HG03565 (cell line): Measurements from ENCODE around the gene NR2F1-AS1.
A peak's percentile ranks its signal among the peaks of the same experiment; 100 is the strongest.

Experiments
- ATAC-seq: cut with Tn5 transposase; IDR thresholded peaks from one replicate; pipeline ENCODE4 v1.9.1; 2021; ENCODE audit warnings: mild to moderate bottlenecking, moderate library complexity; ENCODE audit not compliant: unreplicated experiment

NR2F1-AS1 gene

DNA sequence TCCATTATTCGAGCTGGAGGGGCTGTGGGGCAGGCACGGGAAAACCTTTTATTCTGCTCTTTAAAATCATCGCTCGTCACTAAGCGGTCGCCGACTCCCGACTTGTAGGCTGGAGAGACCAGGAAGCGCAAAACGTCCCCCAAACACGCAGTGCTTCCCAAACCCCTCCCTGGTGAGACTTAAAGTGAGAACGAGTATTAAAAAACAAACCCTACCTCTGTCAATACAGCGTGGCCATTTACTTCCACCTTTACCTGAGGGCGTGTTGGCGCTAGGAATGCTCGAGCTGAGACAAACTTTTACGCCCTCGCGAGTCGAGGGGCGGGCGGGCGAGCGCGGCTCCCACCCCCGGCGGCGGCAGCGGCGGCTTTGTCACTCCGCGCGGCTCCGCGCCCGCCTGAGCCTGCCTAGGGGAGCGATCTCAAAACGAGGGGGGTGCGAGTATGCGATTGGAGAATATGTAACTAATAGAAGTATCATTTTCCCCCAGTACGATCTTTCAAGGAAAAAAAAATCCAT lies at the start of gene NR2F1-AS1:
NR2F1-AS1 (minus strand) TSS at position 293 of the 519 bp plus-strand sequence.
- ATAC-seq = peak; percentile 13

DNA sequence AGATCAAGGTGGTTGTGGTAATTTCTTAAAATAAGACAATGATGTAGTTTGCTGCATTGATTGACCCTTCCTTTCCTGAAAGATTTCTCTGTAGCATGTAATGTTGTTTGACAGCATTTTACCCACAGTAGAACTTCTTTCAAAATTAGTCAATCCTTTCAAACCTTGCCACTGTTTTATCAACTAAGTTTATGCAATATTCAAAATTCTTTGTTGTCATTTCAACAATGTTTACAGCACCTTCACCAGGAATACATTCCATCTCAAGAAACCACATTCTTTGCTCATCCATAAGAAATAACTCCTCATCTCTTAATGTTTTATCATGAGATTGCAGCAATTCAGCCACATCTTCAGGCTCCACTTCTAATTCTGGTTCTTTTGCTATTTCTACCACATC lies 45.8 kb upstream of the NR2F1-AS1 start:
- ATAC-seq = no peak

DNA sequence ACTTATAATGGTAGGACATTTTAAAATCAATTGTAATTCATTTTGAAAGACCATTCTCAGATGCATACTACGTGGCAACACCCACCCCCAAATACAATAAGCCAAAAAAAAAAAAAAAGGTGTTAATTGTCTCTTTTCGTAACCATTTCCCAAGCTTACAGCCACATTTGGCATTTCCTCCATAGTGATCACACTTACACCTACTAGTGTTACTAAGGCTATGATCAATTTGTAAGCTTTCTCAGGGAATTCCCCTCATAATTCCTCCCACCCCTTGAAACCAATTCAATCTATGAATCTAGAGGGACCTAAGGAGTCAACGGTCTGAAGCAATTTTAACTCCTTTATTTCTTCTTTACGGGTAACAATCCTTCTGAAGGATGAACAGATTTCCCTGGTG lies 42.1 kb upstream of the NR2F1-AS1 start:
- ATAC-seq = no peak

DNA sequence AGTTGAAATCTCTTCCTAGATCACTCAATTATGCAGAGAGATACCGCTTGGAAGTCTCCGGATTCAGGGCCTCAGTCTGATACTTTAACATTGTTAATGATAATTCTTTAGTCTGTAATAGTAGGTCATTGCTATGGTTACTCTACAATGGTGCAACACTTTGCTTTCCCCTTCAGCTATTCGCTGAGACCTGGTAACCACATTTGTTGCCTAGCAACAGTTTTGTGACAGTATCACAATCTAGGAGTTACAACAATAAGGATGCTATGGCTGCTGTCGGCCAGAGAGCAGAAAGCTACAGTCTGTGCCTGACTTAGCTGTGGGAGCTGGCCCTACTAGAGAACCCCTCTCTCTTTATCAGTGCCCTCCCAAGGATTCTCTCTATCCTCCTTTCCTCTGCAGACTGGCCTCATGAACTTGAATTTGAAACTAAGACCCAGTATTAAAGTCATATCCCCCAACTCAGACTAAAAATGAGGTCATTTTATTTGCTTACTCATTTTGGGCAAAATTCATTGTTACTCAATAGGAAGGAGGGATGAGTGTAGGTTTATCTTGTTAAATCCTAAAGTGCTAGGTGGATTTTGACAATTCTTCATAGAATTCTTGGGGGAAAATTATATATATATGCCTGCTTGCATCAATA lies 41.3 kb upstream of the NR2F1-AS1 start:
- peak; percentile 23 for ATAC-seq

DNA sequence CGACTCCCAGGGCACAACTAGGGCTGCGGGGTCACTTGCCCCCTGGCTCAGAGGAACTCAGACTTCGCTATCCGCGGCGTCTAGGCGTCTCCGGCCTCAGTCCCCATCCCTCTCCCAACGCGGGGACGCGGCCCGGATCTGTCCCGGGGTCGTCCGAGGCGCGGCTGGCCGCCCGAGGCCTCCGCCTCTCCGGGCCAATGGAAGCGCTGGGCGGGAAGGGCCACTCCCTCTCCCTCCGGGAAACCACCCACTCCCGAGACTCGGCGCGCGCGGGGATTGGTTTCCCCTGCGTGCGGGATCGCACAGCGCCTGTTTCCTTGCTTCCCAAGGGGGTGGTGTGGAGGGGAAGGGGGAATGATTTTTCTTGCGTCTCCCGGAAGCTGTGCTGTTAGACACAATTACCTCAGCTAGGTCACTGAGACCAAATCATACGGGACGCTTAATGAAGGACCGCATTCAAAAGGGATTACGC lies 40.3 kb upstream of the NR2F1-AS1 start:
- ATAC-seq = peak; percentile 8

DNA sequence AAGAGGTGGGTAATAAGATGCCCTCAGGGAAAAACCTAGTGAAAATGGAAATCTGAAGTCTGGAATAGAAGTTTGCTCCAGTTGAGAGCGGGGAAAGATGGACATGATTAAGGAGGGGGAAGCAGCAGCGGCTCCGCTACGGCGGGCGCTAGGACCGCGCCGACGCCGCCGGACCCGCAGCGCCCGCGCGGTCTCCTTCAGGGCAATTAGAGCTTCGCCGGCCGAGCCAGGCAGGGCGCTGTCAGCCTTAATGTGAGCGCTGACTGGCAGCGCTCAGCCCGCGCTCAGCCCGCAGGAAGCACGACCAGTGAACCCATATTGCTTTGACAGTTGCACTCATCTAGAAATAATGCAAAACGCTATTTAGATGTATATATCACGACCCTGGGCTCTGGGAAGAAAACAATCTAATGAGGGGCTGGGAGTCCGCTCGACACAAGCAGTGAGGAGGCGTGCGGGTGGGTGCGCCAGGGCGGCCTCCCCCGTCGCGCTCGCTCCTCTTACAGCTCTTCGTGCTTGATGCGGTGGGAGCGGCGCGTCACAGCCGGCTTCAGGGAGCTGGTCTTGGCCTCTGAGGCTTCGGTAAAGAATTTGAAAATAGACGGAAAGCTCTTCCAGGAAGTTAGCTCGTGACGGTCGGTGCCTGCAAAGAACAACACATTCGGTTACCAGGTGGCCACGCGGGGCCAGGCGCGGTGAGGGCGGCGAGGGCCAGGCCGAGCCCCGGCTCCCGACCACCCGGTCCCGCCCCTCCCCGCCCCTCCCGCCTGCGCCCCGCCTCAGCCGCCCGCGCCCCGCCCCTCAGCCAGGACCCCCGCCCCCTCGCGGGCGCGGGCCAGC lies 39.7 kb upstream of the NR2F1-AS1 start:
- ATAC-seq = peak; percentile 94

DNA sequence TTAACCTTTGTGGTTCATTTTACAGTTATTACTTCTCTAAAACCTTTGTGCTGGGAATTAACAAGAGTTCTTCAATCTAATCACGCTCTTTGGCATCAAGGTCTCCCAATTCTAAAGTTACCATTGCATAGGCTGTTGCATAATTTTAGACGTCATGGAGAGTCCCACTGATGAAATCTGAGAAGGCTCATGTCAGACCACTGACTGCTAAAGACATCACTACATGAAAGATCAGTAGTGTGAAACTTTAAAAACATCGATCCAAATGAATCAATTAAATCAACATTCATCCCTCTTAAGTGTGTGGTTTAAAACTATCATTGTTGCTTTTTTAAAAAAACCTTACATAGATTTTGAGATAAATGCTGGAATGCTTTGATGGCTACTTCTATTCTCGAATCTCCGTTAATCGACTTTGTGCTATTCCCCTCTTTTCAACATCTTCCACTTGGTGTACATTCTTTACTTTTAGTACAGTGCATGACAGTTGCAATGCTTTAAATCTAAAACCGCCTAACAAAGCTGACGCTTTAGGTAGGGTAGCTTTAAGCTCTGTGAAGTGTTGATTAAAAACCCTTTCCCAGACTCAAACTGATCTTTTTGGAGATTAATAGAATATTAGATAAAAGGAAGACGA lies 35.6 kb upstream of the NR2F1-AS1 start:
- no peak for ATAC-seq

DNA sequence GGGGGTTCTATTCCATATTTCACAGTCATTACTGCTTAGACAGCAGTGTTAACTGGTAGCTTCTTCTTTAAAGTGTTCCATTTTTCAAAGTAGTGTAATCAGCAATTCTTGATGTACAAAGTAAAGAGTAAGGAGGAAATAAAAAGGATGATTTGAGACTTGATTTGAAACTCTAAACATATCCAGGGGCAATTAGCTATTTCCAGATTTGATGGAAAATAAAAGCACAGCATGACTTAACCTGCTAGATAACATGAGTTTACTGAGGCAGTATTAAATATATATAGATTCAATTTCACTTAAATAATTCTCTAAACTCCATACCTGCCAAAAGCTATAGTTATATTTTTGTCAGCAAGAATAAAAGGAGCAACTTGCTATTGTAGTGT lies 31.8 kb upstream of the NR2F1-AS1 start:
- ATAC-seq = no peak

DNA sequence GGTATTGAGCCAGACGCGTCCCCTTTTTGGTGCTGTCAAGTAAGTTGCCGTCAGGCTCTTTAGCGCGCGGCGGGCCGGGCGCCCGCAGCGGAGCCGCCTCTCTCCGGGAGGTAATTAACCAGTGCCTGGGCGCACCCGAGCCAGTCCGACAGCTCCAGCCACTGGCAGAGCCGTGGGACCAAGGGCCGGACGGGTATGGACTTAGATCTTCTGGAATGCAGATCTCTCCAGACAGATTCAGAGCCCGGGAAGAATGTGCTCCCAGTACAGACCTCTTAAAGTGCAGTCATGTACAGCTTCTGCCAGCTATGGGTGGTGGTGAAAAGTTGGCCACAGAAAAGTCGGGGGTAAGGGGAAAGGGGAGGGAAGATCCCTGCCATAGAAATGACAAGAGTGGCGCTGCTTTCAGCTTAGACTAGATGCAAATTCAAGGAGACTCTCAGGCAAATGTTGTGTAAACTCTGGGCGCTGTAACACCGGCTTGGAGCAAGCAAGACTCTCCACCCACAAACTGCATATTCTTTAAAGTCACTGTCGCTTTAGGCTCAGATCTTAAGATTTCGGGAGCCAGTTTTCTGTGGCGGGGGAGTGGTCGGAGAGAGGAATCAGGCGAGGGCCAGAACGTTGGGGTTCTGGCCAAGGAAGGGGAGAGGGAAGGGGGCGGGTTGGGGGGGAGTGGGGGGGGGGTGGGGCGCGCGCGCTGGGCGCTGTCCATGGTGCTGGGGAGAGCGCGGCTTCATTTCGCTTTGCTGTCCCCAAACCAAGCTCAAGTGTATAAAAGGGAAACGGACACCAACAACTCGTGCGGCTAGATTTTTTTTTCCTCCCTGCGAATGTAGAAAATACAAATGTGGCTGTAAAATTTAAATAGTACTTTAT lies 31.2 kb upstream of the NR2F1-AS1 start:
- no peak for ATAC-seq

DNA sequence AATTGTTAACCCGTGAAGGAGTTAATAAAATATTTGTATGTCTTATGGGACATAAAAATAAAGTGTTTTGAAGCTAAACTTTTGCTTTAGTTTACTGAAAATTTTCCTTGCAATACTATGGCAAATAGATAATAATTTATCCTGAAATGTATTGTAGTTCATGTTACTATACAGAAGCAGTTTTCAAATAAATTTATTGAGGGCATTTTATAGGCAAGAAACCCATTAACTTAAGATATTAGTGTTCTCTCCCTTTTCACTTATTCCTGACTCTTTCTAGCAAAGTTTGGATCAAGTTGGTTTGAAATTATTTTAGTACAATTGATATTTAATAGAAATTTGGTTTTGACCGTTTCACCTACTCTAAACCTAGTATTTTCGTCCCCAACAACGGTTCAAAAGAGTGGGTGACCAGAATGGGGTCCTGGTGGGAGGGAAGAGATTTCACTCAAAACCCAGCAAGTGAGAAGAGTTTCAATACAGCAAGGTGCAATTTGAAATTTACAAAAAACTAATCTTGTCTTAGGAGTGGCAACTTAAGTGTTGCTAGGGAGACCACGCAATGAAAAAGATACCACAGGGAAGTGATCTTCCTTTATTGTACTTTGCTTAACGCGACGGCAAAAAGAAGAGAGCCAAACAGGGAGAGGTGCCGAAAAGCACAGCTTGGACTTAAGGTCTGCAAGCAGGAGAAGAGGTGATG lies 30.4 kb upstream of the NR2F1-AS1 start:
- no peak for ATAC-seq

DNA sequence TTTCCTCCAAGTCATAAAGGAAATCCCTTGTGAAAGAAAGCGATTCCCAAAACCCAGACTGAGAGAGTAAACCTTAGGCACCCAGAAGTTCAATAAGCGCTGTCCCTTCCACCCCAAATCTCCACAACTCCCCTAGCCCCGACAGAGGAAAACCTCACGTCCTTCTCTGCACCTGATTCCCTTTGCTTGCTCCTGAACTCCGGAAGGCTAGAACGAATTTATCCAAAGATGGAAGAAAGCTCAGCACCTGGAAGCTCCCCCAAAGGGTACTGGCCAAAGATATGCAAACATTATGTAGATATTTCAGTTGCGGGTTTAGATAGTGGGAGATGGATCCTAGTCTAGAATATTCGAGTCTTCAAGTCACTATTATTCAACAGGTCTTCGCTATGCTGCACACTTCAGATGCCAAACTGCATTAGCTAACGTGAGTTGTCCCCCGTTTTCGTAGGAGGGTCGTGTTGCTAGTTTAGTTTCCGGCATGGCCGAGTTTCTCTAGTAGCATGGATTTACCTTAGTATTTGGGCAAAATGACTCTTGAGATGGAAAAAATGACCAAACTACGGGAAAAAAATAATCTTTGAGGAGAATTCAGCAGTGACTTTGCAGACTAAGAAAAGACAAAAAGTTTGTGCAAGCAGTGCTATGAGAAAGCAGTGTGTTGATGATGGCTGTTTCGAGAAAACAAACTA lies 29.7 kb upstream of the NR2F1-AS1 start:
- ATAC-seq = no peak

DNA sequence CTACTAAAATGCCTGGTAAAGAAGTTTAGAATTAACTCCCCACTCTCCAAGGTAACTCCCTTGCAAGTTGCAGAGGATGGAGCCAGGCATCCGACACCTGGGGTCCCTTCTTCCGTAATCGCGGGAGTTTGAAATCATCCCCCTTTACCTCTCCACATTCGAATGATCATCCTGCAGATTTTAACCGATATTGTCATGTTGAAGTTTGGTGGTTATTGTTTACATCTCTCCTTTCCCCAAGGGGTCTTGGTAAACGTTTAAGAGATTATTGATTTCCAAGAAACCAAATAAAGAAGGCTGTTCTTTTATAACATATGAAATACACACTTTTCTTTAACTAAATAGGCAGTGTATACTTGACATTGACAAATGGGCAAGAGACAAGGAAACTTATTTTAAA lies 28.7 kb upstream of the NR2F1-AS1 start:
- ATAC-seq = no peak

DNA sequence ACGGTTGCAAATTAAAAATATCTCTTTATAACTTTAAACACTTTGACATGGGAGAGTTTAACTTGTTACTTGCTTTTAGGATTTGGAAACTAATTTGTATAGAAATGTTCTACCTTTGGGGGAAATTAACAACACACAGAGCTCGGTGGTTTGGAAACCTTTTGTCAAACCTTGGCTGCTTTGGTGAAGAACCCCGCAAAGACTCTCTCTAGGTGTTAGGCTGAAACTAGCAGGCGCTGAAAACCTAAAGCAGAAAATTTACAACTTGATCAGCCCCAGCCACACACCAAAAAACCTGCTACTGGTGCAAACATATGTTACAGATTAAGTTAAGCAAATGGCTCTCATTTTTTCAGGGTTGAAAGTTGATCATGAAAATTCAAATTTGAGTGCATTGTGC lies 27.8 kb upstream of the NR2F1-AS1 start:
- ATAC-seq = no peak

DNA sequence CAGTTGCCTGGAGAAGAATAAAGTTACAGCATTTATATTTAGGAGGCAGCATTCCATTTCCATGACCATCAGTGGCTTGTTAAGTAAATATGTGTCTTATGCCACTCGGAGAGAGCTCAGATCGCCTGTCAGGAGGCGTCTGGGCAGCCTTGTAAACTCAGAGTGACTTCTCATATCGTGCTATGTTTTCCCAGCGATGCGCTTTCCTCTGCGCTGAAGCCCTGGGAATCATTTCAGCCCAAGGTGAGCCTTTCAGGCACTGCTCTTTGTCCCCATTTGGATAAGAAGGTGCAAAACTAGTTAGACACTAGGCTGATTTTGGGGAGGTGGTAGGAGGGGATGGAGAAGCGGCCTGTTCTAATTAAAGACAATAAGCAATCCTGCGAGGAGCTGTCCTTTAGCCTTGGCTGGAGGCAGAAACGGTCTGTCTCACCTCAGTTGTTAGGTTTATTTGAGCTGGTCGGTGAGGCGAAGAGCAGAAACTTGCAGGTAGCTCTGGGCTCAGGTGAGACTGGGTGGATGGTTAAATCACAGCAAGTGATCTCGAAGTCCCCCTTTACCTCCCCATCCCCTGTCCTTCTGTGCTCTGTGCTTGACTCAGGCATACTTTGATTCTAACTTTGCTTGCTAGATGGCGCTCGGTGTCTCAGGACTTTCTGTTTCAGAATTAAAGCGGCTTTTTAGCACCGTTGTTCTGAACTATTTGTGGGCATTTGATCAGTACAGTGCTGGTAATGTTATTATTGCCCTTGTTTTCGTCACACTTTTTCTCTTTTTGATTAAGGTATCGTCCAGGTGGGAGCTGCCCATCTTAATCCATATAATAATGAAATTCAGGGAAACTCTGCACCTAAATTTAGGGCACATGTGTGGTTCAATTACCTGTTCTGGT lies 26.6 kb upstream of the NR2F1-AS1 start:
- ATAC-seq = peak; percentile 82

DNA sequence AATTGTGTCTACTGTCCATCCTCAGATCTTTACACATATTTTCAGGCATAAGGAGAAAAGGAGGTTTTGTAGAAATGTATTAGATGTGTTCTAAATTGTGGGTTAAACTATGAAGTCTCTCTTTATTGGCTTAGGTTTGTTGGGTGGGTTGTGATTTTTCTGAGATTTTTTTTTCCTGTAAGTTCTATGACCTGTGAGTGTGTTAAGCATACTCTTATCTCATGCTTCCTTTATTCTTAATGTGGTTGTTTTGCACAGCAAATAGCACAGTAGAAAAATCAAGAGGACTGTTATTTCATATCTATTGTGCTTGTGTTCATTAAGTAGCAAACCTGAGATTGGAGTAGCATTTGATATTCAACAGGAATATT lies 25.3 kb upstream of the NR2F1-AS1 start:
- ATAC-seq = no peak

DNA sequence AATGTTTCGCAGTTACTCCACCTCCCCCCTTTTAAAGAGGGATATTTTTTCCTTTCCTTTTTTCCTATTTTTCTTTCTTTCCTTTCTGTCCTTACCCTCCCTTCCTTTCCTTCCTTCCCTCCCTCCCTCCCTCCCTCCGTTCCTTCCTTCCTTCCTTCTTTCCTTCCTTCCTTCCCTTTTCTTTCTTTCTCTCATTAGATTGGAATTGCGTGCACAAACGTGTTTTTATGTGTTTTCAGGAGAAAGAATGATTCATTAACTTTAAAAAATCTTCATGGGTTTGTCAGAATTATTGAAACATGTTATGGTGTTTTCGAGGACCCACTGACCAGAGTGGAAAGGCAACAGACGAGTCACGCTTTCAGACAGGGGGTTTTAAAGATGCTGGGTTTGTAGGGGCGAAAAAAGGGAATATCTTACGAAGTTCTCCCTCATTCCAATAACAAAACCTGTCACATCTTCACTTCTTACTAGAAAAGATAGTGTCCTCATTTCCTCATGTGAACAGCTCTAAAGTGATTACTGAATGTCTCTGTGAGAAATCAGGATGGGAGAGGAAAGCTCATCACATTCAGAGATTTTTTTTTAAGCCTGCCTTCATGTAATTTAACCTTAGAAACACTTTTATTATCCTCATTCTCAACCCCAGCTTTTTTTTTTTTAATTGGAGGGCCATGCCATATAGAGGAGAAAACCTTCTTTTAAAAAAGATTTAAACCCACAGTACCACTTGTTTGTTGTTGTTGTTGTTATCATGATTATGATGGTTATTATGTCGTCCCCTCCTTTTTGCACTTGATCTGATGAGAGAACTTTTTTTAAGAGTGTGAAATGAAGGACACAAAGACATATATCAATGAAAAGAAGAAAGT lies 23.9 kb upstream of the NR2F1-AS1 start:
- no peak for ATAC-seq

DNA sequence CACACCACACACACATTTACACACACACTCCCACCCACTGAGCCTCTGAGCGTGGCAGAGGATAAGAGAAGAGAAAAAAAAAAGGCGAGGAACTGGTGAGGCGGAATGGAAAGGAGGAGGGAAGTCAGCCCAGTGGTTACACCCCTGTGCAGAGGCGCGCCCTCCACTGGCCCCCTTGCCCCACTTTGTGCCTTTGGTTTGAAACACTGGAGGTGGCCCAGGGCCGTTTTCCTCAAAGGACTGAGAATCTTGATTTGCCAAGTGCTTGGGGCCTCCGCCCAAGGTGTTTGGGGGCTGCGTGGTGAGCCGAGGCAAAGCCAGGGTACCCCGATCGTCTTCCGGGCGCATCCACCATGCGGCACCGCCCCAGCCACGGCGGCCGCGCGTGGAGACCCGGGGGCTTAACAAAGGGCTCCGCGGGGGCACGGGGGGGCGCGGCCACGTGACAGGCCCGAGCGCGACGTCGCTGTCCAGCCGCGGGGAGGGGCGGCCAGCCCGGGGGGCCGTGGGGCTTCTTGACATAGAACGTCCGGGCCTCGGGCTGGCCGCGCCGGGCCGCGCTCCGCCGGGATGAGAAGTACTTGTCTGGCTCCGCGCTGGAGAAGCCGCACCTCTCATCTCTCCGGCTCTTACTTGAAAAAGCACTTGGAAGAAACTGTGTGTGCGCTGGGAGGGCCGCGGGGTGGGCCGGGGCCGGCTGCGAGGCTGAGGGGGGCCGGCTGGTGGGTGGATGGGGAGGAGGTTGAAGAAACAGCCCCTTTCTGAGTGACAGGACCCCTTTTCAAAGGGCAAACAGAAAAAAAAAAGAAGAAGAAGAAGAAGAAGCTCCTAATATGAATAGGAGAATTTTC lies 23.0 kb upstream of the NR2F1-AS1 start:
- ATAC-seq = no peak
